ENCODE data around the gene PSTPIP1. TPM values are rescaled to one million over a fixed set of nuclear protein-coding genes. Genes with fewer than 3 reads are reported as not detected.

Gene PSTPIP1
- polyA plus RNA-seq, 1 donor (not counting 4 experiments of a cell fraction or from before 2014, with no cell fraction given) = 9.6 TPM

DNA sequence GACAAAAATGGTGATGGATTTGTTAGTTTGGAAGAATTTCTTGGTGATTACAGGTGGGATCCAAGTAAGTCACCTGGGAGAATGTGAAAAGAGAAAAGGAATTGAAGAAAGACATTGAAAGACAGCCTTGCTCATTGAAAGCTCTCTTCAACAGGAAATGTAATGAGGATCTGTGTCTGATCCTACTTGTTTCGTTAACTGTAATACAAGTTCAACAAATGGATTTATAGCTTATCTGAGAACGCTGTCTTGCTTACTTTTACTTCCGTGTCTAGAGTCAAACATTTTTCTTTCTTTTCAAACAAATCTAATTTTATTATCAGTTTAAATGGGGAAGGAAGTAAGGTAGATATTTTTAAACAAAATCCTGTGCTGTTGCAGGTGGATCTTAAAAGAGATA, 47.5 kb upstream of the PSTPIP1 start:
- Histone ChIP-seq H3K4me3 (ENCODE audit: control insufficient read depth in 2 of 3, extremely low read depth in 1 of 3, insufficient read depth in 2 of 3, low read depth in 1 of 3, low read length in 3 of 3) (no peak overlapping the region), H3K9me3 (ENCODE audit: control insufficient read depth, low read depth, low read length) (no peaks in the 10 kb centered on the region), H4K20me1 (ENCODE audit: control insufficient read depth, extremely low read depth, insufficient read depth, low read length) (no peaks in the 10 kb centered on the region), H3K4me1 (ENCODE audit: control insufficient read depth, extremely low read depth, insufficient read depth, low read length) (no peaks in the 10 kb centered on the region), H2AFZ (ENCODE audit: control insufficient read depth, low read length) (no peak overlapping the region), H3K4me2 (ENCODE audit: control insufficient read depth, extremely low read depth, insufficient read depth, low read depth, low read length) (no peak overlapping the region), H3K27ac (ENCODE audit: control insufficient read depth, insufficient read depth, low read length) (no peak overlapping the region), H3K79me2 (ENCODE audit: control insufficient read depth, insufficient read depth, low read length) (no peaks in the 10 kb centered on the region), H3K27me3 (ENCODE audit: control insufficient read depth, extremely low read depth, insufficient read depth, low read length) (no peaks in the 10 kb centered on the region), H3K9me1 (ENCODE audit: control insufficient read depth, extremely low read depth, insufficient read depth, low read length) (no peaks in the 10 kb centered on the region), H3K36me3 (ENCODE audit: control insufficient read depth in 2 of 2, extremely low read depth in 1 of 2, insufficient read depth in 2 of 2, low read length in 2 of 2) (peaks cover 7 to 15% of the 10 kb centered on the region in 2 experiments), H3K9ac (ENCODE audit: control insufficient read depth, extremely low read depth, insufficient read depth, low read length) (no peak overlapping the region)
- DNase-seq (ENCODE audit: low read depth, low spot score) (no peak), FAIRE-seq (no peak)
- no peak for TF ChIP-seq EZH2 (IDR thresholded peaks at IDR 0.05; ENCODE audit: low read length)
- TF ChIP-seq, protein P1, sequence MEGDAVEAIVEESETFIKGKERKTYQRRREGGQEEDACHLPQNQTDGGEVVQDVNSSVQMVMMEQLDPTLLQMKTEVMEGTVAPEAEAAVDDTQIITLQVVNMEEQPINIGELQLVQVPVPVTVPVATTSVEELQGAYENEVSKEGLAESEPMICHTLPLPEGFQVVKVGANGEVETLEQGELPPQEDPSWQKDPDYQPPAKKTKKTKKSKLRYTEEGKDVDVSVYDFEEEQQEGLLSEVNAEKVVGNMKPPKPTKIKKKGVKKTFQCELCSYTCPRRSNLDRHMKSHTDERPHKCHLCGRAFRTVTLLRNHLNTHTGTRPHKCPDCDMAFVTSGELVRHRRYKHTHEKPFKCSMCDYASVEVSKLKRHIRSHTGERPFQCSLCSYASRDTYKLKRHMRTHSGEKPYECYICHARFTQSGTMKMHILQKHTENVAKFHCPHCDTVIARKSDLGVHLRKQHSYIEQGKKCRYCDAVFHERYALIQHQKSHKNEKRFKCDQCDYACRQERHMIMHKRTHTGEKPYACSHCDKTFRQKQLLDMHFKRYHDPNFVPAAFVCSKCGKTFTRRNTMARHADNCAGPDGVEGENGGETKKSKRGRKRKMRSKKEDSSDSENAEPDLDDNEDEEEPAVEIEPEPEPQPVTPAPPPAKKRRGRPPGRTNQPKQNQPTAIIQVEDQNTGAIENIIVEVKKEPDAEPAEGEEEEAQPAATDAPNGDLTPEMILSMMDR (optimal IDR thresholded peaks at IDR 0.05 in 1 of 3, IDR thresholded peaks at IDR 0.05 in 1 of 3, conservative IDR thresholded peaks at IDR 0.05 in 1 of 3; ENCODE audit: extremely low read depth in 1 of 3, insufficient read depth in 2 of 3, low read length in 3 of 3) = no peak
- dilution Hi-C loops (cut with MboI; ENCODE audit: extremely low pct_ligation_motif_present, low sequenced_read_pairs) = no loop called here

DNA sequence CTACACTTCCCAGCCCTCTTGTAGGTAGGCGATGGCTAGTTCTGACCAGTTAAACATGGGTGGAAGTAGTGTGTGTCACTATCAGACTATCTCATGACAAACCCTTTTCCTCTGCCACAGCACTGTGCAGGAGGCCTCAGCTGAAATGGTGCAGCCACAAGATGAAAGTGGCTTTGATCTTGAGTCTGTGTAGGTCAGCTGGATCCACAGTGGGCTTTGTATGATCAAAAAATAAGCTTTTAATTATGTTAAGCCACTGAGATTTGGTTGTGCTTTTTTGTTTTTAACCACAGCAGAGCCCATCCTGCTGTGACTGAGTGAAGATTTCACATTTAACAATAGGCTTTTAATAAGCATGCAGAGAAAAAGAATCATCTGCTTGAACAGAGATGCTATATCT, 43.7 kb upstream of the PSTPIP1 start:
- Histone ChIP-seq H3K36me3 (ENCODE audit: control insufficient read depth in 2 of 2, extremely low read depth in 1 of 2, insufficient read depth in 2 of 2, low read length in 2 of 2) (peaks cover 5 to 12% of the 10 kb centered on the region in 2 experiments), H3K27me3 (ENCODE audit: control insufficient read depth, extremely low read depth, insufficient read depth, low read length) (no peaks in the 10 kb centered on the region), H3K9me3 (ENCODE audit: control insufficient read depth, low read depth, low read length) (no peaks in the 10 kb centered on the region), H3K9ac (ENCODE audit: control insufficient read depth, extremely low read depth, insufficient read depth, low read length) (no peak overlapping the region), H3K79me2 (ENCODE audit: control insufficient read depth, insufficient read depth, low read length) (no peaks in the 10 kb centered on the region), H3K27ac (ENCODE audit: control insufficient read depth, insufficient read depth, low read length) (no peak overlapping the region), H2AFZ (ENCODE audit: control insufficient read depth, low read length) (no peak overlapping the region), H3K9me1 (ENCODE audit: control insufficient read depth, extremely low read depth, insufficient read depth, low read length) (no peaks in the 10 kb centered on the region), H3K4me3 (ENCODE audit: control insufficient read depth in 2 of 3, extremely low read depth in 1 of 3, insufficient read depth in 2 of 3, low read depth in 1 of 3, low read length in 3 of 3) (no peak overlapping the region), H3K4me1 (ENCODE audit: control insufficient read depth, extremely low read depth, insufficient read depth, low read length) (no peaks in the 10 kb centered on the region), H4K20me1 (ENCODE audit: control insufficient read depth, extremely low read depth, insufficient read depth, low read length) (no peaks in the 10 kb centered on the region), H3K4me2 (ENCODE audit: control insufficient read depth, extremely low read depth, insufficient read depth, low read depth, low read length) (no peak overlapping the region)
- FAIRE-seq (no peak), DNase-seq (ENCODE audit: low read depth, low spot score) (no peak)
- TF ChIP-seq, protein P1 (optimal IDR thresholded peaks at IDR 0.05 in 1 of 3, IDR thresholded peaks at IDR 0.05 in 1 of 3, conservative IDR thresholded peaks at IDR 0.05 in 1 of 3; ENCODE audit: extremely low read depth in 1 of 3, insufficient read depth in 2 of 3, low read length in 3 of 3) = no peak
- no peak for TF ChIP-seq EZH2 (IDR thresholded peaks at IDR 0.05; ENCODE audit: low read length)
- dilution Hi-C loops (cut with MboI; ENCODE audit: extremely low pct_ligation_motif_present, low sequenced_read_pairs) = no loop called here
